GM12892 (cell line): ENCODE results near the gene SLC30A7.

ENCODE experiments used
- POLR2A ChIP-seq: IDR thresholded peaks from 2 replicates; pipeline ENCODE4 v1.6.1; 2011; ENCODE audit warnings: low read depth, low read length, control low read depth
- POLR2AphosphoS5 ChIP-seq: IDR thresholded peaks from 2 replicates; pipeline ENCODE4 v1.6.1; 2011; ENCODE audit warnings: low read depth, low read length, control low read depth
- TAF1 ChIP-seq: IDR thresholded peaks from 2 replicates; pipeline ENCODE4 v1.6.1; 2011; ENCODE audit warnings: low read depth, mild to moderate bottlenecking, control low read depth, low read length, borderline replicate concordance

DNA sequence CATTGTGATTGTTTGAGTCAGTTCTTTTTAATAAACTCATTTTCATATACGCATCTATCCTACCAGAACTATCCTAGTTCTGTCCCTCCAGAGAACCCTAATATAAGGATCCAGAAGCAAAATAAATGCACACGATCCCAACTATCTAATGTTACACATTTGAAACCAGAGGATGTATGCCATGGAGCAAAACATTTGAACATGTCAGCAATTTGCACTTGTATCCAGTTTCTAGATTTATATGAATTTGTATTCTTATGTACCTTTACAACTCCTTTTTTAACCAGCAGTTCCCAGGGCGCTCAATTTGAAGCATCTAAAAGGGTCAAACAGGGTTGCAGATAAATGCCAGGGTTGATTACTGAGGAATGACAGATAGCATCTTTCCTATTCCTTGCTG, 3.3 kb upstream of the SLC30A7 start:
- TF ChIP-seq POLR2A (no peak), POLR2AphosphoS5 (no peak), TAF1 (no peak)
